ENCODE data around the gene PODNL1.

The PODNL1 gene

GRCh38 chr19:13952154-13952930 is 14.1 kb upstream of the PODNL1 start, which contains the start of gene DCAF15:
Gene DCAF15, plus strand, starts transcription at chr19:13952509. Its CDS starts 4 bp downstream, at chr19:13952513.
- peak within 1 kb of the TSS; percentile 93 for H3K4me3 ChIP-seq (ENCODE audit: low read length)
- H3K9ac ChIP-seq (ENCODE audit: low read depth, low read length): peak within 1 kb of the TSS; percentile 79
- H3K27me3 ChIP-seq (ENCODE audit: control insufficient read depth, insufficient read depth, low read length): no peaks in the 10 kb centered on the region
- H3K4me2 ChIP-seq (ENCODE audit: low read length): peak within 1 kb of the TSS; percentile 89
- H3K36me3 ChIP-seq (ENCODE audit: insufficient read depth, low read length): peaks cover 19% of the 10 kb centered on the region
- peaks cover 8% of the 10 kb centered on the region for H3K4me1 ChIP-seq (ENCODE audit: control insufficient read depth, insufficient read depth, low read length)
- H3K9me3 ChIP-seq (replicated peaks; ENCODE audit: low read length): no peaks in the 10 kb centered on the region

DNA sequence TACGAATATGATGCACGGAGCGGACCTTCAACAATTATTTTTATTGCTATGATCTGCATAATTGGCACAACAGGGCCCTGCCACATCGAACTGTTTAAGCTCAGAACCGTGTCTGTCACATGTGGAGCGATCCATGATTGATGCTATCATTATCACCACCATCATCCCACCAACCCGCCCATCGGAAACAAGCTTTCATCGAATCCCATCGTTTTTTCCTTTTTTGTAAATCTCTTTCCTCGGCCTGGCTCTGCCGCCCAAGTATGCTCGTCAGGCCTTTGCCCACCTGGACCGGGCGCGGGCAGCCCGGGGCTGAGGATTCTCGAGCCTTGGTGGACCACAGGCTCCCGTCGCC is 13.6 kb upstream of the PODNL1 start:
- Histone ChIP-seq H3K4me1 (ENCODE audit: control insufficient read depth, insufficient read depth, low read length) (peaks cover 8% of the 10 kb centered on the region), H3K4me2 (ENCODE audit: low read length) (peak overlapping the region; percentile 83), H3K9me3 (replicated peaks; ENCODE audit: low read length) (no peaks in the 10 kb centered on the region), H3K36me3 (ENCODE audit: insufficient read depth, low read length) (peaks cover 15% of the 10 kb centered on the region), H3K27me3 (ENCODE audit: control insufficient read depth, insufficient read depth, low read length) (no peaks in the 10 kb centered on the region), H3K9ac (ENCODE audit: low read depth, low read length) (peak overlapping the region; percentile 15), H3K4me3 (ENCODE audit: low read length) (peak overlapping the region; percentile 76)

GRCh38 chr19:13951043-13951442 is 12.8 kb upstream of the PODNL1 start:
- H3K9me3 ChIP-seq (replicated peaks; ENCODE audit: low read length): no peaks in the 10 kb centered on the region

DNA sequence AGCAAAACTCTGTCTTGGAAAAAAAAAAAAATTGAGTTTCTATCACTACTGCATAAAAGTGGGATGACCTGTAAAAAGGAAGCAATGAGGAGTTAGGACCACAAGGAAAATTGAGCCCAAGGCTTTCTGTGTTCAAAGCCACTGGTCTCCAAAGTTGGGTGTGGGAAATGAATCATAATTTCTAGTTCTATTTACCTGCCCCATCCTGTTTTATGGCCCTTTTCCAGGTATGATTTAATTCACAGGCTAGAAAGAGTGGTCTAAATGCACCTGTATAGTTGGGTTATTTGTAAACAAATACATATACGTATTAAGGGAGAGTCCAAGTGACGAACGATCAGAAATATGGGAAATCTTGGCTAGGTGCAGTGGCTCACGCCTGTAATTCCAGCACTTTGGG is 8.2 kb upstream of the PODNL1 start:
- Histone ChIP-seq H3K27me3 (ENCODE audit: control insufficient read depth, insufficient read depth, low read length) (no peaks in the 10 kb centered on the region), H3K4me2 (ENCODE audit: low read length) (no peak overlapping the region), H3K36me3 (ENCODE audit: insufficient read depth, low read length) (no peaks in the 10 kb centered on the region), H3K9ac (ENCODE audit: low read depth, low read length) (no peak overlapping the region), H3K9me3 (replicated peaks; ENCODE audit: low read length) (no peaks in the 10 kb centered on the region), H3K4me3 (ENCODE audit: low read length) (no peak overlapping the region), H3K4me1 (ENCODE audit: control insufficient read depth, insufficient read depth, low read length) (no peaks in the 10 kb centered on the region)

More at GRCh38 chr19:13951043-13951442, 12.8 kb upstream of the PODNL1 start:
- Histone ChIP-seq H3K27me3 (ENCODE audit: control insufficient read depth, insufficient read depth, low read length) (no peaks in the 10 kb centered on the region), H3K4me1 (ENCODE audit: control insufficient read depth, insufficient read depth, low read length) (peaks cover 8% of the 10 kb centered on the region), H3K4me2 (ENCODE audit: low read length) (no peak overlapping the region), H3K4me3 (ENCODE audit: low read length) (no peak overlapping the region), H3K36me3 (ENCODE audit: insufficient read depth, low read length) (peaks cover 8% of the 10 kb centered on the region), H3K9ac (ENCODE audit: low read depth, low read length) (no peak overlapping the region)

- Histone ChIP-seq H3K4me3 (ENCODE audit: low read length) (no peak overlapping the region), H3K27me3 (ENCODE audit: control insufficient read depth, insufficient read depth, low read length) (no peaks in the 10 kb centered on the region), H3K4me2 (ENCODE audit: low read length) (no peak overlapping the region), H3K9me3 (replicated peaks; ENCODE audit: low read length) (no peaks in the 10 kb centered on the region), H3K36me3 (ENCODE audit: insufficient read depth, low read length) (no peaks in the 10 kb centered on the region), H3K4me1 (ENCODE audit: control insufficient read depth, insufficient read depth, low read length) (peaks cover 16% of the 10 kb centered on the region), H3K9ac (ENCODE audit: low read depth, low read length) (no peak overlapping the region)
These were observed 3.9 kb upstream of the PODNL1 start for GRCh38 chr19:13942023-13942684.

GRCh38 chr19:13937479-13938300 is 527 bp downstream of the PODNL1 start:
- H3K9ac ChIP-seq (ENCODE audit: low read depth, low read length): peak overlapping the region; percentile 39
- H3K4me1 ChIP-seq (ENCODE audit: control insufficient read depth, insufficient read depth, low read length): peaks cover 16% of the 10 kb centered on the region
- no peaks in the 10 kb centered on the region for H3K9me3 ChIP-seq (replicated peaks; ENCODE audit: low read length)
- H3K4me3 ChIP-seq (ENCODE audit: low read length): peak overlapping the region; percentile 61
- H3K4me2 ChIP-seq (ENCODE audit: low read length): peak overlapping the region; percentile 75
- peaks cover 4% of the 10 kb centered on the region for H3K27me3 ChIP-seq (ENCODE audit: control insufficient read depth, insufficient read depth, low read length)
- H3K36me3 ChIP-seq (ENCODE audit: insufficient read depth, low read length): no peaks in the 10 kb centered on the region

- Histone ChIP-seq H3K4me3 (ENCODE audit: low read length) (no peak overlapping the region), H3K4me1 (ENCODE audit: control insufficient read depth, insufficient read depth, low read length) (peaks cover 16% of the 10 kb centered on the region), H3K9me3 (replicated peaks; ENCODE audit: low read length) (no peaks in the 10 kb centered on the region), H3K36me3 (ENCODE audit: insufficient read depth, low read length) (no peaks in the 10 kb centered on the region), H3K4me2 (ENCODE audit: low read length) (no peak overlapping the region), H3K9ac (ENCODE audit: low read depth, low read length) (no peak overlapping the region), H3K27me3 (ENCODE audit: control insufficient read depth, insufficient read depth, low read length) (peaks cover 4% of the 10 kb centered on the region)
These were observed 2.3 kb downstream of the PODNL1 start for GRCh38 chr19:13935765-13936510.

DNA sequence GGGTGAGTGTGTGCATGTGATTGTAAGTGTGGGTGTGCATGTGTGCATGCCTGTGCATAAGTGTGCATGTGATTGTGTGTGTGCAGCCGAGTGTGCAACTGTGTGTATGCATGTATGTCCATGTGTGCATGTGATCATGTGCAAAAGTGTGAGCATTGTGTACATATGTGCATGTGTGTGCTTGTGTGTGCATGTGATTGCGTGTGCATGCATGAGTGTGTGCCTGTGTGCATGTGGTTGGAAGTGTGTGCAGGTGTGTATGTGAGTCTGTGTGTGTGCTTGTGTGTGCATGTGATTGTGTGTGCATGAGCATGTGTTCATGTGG is 3.5 kb downstream of the PODNL1 start:
- Histone ChIP-seq H3K36me3 (ENCODE audit: insufficient read depth, low read length) (peaks cover 4% of the 10 kb centered on the region), H3K9ac (ENCODE audit: low read depth, low read length) (no peak overlapping the region), H3K9me3 (replicated peaks; ENCODE audit: low read length) (no peaks in the 10 kb centered on the region), H3K4me1 (ENCODE audit: control insufficient read depth, insufficient read depth, low read length) (peaks cover 16% of the 10 kb centered on the region), H3K4me3 (ENCODE audit: low read length) (no peak overlapping the region), H3K4me2 (ENCODE audit: low read length) (no peak overlapping the region), H3K27me3 (ENCODE audit: control insufficient read depth, insufficient read depth, low read length) (peaks cover 4% of the 10 kb centered on the region)

- H3K36me3 ChIP-seq (ENCODE audit: insufficient read depth, low read length): peaks cover 9% of the 10 kb centered on the region
- H3K9ac ChIP-seq (ENCODE audit: low read depth, low read length): no peak overlapping the region
- H3K4me1 ChIP-seq (ENCODE audit: control insufficient read depth, insufficient read depth, low read length): peaks cover 7% of the 10 kb centered on the region
These were observed 5.3 kb downstream of the PODNL1 start for GRCh38 chr19:13932911-13933393.

DNA sequence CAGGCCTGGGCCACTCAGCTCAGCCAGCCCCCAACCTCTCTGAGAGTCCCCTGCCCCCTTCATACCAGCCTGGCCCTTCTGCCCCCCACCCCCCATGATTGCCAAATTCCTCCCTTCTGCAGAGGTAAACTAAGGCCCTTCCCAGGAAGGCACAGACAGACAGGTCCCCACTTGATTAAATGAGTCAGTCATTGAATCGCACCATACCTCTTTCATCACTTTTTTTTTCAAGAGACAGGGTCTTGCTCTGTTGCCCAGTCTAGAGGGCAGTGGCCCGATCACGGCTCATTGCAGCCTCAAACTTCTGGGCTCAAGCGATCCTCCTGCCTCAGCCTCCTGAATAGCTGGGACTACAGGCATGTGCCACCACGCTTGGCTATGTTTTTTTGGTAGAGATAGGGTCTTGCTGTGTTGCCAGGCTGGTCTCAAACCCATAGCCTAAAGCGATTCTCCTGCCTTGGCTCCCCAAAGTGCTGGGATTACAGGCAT is 6.0 kb downstream of the PODNL1 start:
- Histone ChIP-seq H3K4me1 (ENCODE audit: control insufficient read depth, insufficient read depth, low read length) (no peaks in the 10 kb centered on the region), H3K36me3 (ENCODE audit: insufficient read depth, low read length) (peaks cover 12% of the 10 kb centered on the region), H3K27me3 (ENCODE audit: control insufficient read depth, insufficient read depth, low read length) (peaks cover 4% of the 10 kb centered on the region), H3K4me2 (ENCODE audit: low read length) (no peak overlapping the region), H3K9ac (ENCODE audit: low read depth, low read length) (no peak overlapping the region), H3K9me3 (replicated peaks; ENCODE audit: low read length) (no peaks in the 10 kb centered on the region), H3K4me3 (ENCODE audit: low read length) (no peak overlapping the region)

More at GRCh38 chr19:13932911-13933393, 5.3 kb downstream of the PODNL1 start:
- H3K4me3 ChIP-seq (ENCODE audit: low read length): no peak overlapping the region
- H3K27me3 ChIP-seq (ENCODE audit: control insufficient read depth, insufficient read depth, low read length): peaks cover 4% of the 10 kb centered on the region
- H3K9me3 ChIP-seq (replicated peaks; ENCODE audit: low read length): no peaks in the 10 kb centered on the region
- no peak overlapping the region for H3K4me2 ChIP-seq (ENCODE audit: low read length)

Data from skeletal muscle satellite cell (primary cell).